GM18502 (cell line): ENCODE data around the gene PDGFD.

ENCODE experiments used
- ATAC-seq: cut with Tn5 transposase; IDR thresholded peaks from one replicate; pipeline ENCODE4 v1.9.1; 2021; ENCODE audit warnings: mild to moderate bottlenecking; ENCODE audit not compliant: unreplicated experiment, poor library complexity

The PDGFD gene

DNA sequence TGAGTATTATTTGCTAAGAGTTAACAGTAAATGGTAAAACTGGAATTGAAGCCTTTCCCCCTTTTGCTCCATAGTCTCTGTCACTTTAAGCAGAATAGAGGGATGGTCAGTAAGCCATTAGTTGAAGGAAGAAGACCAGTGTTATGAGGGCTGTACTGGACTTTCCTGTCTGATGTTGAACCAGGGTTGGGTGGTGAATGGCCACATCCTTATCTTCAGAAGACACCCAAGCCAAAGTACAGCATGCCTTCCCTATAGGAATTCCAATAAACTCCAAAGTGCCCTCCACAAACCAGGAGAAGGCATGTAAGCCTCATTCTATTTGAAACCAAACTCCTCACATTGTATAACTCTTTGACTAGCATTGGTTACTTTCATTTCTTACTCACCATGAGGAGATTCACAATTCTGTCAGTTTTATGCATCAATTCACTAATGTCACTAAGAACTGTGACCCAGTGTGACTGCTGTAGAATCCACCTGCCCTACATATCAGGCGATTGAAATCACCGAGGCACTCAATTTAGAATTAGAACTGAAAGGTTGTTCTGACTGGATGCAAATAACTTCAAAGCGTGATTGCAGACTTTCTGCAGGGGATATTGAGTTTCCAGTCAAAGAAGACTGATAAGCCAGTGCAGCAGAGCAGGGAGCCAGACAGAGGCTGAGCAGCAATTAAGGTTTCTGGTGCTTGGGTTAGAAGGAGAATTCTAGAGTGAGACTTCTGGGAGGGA is 234.6 kb downstream of the PDGFD start:
- peak; percentile 97 for ATAC-seq

- peak; percentile 11 for ATAC-seq
These were observed 235.2 kb downstream of the PDGFD start for GRCh38 chr11:103928802-103929161.

DNA sequence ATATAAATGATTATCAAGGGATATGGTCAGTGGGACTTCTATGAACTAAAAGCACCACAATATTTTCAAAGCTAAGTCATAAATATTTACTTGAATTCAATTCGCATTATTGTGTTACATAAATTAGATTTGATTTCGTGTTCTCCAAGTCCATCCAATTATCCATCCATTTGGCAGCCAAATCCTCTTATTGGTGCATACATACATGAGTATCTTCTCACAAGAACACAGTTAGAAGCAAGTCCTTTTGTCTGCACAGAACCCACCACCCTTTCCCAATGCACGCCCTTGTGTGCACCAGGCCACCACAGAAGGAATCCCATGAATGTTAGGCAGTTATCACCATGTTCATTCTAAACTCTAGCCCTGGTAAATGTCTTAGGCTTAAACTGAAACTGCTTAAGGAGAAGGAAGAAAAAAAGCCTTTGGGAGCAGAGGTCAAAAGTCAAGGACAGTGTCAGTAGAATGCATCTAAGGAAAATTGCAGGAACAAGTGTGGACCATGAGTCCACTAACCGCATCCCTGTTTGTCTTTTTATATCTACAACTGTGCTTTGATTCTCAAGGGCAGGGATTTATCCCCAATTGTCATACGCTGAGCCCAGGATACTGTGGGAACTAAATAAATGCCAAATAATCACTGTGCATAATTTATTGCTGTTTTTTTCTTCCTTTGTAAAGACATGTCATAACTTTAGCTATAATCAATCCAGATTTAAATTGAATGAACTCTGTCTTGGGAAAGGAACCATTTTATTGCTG is 235.7 kb downstream of the PDGFD start:
- ATAC-seq, result no peak

DNA sequence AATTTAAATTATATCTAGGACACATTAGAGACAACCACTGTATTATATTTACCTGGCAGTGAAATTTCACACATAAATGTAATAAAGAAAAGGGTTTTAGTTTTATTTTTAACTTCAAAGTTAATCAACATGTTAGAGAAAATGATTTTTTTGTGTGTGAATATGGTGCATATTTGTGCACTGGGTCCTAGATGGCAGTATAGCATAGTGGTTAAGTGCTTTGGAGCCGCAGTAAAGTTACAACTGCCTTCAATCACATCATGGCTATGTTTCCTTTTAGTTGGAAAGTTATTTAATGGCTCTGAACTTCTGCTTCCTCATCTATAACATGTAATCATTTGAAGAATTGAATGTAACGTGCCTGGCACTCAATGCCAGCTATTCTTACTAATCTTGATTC is 236.4 kb downstream of the PDGFD start:
- no peak for ATAC-seq

- ATAC-seq, result no peak
These were observed 237.0 kb downstream of the PDGFD start for GRCh38 chr11:103926990-103927389.

GRCh38 chr11:103924166-103925013 is 239.6 kb downstream of the PDGFD start:
- ATAC-seq, result no peak

GRCh38 chr11:103923451-103923931 is 240.5 kb downstream of the PDGFD start:
- no peak for ATAC-seq

- no peak for ATAC-seq
These were observed 243.0 kb downstream of the PDGFD start for GRCh38 chr11:103920933-103921332.

DNA sequence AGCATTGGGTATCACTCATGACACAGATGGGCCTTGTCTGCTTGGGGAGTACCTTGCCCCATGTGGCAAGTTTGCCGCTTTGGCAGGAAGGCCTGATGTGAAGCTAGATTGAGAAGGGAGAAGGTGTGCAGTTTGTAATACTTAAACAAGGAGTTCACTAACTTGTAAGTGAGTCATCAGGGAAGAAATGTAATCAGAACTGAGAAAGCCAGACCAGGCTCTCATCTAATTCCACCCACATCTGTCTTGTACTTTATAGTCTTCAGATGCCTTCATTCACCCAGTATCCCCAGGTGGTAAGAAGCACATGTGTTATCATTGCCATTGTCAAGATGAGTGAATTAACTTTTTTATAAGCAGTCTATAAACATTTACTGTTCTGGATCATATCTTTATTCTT is 243.5 kb downstream of the PDGFD start:
- ATAC-seq, result peak; percentile 62

GRCh38 chr11:103910721-103911120 is 253.2 kb downstream of the PDGFD start:
- ATAC-seq, result no peak

- no peak for ATAC-seq
These were observed 256.1 kb downstream of the PDGFD start for GRCh38 chr11:103907548-103908455.

GRCh38 chr11:103907136-103907535 is 256.8 kb downstream of the PDGFD start:
- ATAC-seq, result no peak

- no peak for ATAC-seq
These were observed 257.6 kb downstream of the PDGFD start for GRCh38 chr11:103906291-103906867.

DNA sequence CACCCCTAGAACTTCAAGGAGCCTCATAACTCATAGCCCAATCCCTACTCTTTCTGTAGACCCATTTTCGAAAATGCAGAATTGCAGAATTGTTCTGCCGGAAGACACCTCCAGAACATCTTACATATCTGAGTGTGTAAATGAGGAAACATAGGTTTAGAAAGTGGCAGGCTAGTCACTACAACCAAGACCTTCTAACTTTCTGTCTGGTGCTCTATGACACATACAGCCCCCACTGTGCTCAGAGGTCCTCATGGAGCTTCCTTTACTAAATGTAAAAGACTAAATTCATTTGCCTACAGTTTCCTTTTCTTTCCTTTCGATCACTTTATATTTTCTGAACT is 259.7 kb downstream of the PDGFD start:
- peak; percentile 89 for ATAC-seq

DNA sequence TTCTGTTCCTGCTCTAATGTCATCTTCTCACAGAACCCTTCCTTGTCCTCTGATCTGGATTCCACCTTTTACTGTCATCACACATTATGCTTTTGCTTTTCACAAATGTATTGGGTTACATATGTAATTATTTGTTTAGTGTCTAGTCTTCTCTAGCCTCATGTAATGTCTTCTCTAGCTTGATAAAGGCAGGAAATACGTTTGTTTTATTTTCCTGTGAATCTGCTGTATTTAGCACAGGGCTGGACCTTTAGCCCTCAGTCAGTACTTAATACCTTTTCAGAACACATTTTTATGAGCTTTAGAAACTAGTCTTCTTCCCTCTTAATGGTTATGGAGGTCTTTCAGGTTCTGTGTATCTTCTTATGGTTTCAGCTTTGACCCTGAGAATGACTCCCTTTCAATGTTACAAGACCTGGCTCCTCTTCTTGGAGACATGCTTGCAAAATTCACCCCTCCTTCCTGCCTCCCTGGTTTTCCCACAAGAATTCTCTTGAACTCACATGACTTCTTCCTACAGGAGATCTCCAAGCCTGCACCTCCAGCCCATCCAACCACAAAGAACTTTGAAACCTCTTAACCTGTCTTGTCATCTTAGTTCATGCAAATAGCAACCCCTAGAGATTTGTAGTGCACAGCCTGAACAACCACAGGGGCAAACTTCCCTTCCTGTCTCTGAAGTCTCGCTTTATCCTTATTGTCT is 260.2 kb downstream of the PDGFD start:
- peak; percentile 87 for ATAC-seq

DNA sequence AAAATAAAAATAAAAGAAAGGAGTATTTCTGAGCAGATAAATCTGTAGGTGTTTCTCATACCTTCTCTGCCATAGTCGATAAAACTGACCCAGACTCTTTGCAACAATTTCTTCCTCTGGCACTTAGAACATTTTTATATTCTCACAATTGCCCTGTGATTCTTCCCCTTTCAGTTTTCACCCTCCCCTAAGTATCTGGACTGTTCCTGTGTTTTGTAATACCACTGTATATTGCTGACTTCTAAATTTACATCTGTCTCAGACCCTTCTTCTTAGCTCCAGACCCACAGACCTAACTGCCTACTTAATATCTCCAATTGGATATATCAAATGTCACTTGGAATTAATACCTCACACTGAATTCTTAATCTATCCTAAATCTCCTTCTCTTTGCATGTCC is 261.0 kb downstream of the PDGFD start:
- ATAC-seq, result no peak

GRCh38 chr11:103901656-103902055 is 262.3 kb downstream of the PDGFD start:
- no peak for ATAC-seq

DNA sequence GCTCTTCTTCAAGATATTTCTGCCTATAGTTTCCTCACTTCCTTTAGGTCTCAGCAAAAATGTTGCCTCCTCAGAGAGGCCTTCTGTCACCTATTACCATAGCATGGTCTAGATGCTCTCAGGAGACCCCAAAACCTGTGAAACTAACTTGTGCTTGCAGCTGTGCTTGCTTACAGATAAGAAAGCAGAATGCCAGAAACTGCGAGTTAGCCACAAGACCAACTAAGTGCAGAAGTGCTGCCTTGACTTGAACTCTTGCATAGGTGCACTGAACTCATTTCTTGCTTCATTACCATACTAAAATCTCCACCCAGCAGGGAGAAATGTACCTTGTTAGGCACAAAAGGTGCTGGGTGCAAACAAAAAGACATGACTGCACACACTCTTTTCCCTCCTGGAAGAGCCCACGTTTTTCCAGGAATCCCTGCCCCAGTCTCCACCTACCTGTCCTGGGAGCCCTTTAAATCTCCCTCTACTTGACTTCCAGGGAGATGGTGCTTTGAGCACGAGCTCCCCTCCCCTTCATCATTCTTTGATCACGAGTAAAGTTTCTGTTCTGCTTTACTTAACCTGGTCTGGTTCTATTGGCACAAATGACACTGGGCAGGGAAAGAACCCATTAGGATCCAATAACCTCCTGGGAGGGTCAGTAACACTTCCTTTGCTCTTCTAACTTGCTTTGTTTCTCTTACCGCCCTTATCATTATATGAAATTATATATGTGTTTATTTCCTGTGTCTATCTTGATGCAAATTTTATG is 265.2 kb downstream of the PDGFD start:
- ATAC-seq, result peak; percentile 70
